NCI-H128 (cell line): ENCODE measurements around the gene PLEKHH1.
A peak's percentile ranks its signal among the peaks of the same experiment; 100 is the strongest.
"Not testable (repeated sequence)": the region's sequence is repeated elsewhere in the genome, so short reads cannot be mapped to it uniquely, and the experiment has no call there.

Experiments
- DNase-seq: peaks from one replicate; lab custom pipeline; 2025; ENCODE audit not compliant: unreplicated experiment; lab: John Stamatoyannopoulos, UW

The PLEKHH1 gene

GRCh38 chr14:67620217-67620785 lies 87.2 kb downstream of the PLEKHH1 start:
- DNase-seq = peak; percentile 17

- no peak for DNase-seq
These were observed 89.6 kb downstream of the PLEKHH1 start for GRCh38 chr14:67622675-67623074.

GRCh38 chr14:67623114-67623513 lies 90.0 kb downstream of the PLEKHH1 start:
- DNase-seq = no peak

GRCh38 chr14:67626131-67626530 lies 93.0 kb downstream of the PLEKHH1 start:
- DNase-seq = not testable (repeated sequence)

- DNase-seq = no peak
These were observed 94.4 kb downstream of the PLEKHH1 start for GRCh38 chr14:67627519-67627918.

GRCh38 chr14:67630186-67630585 lies 97.1 kb downstream of the PLEKHH1 start:
- DNase-seq = no peak

- DNase-seq = no peak
These were observed 97.8 kb downstream of the PLEKHH1 start for GRCh38 chr14:67630938-67631337.

- DNase-seq = no peak
These were observed 100.5 kb downstream of the PLEKHH1 start for GRCh38 chr14:67633451-67634147.

GRCh38 chr14:67636361-67636919 lies 103.3 kb downstream of the PLEKHH1 start:
- DNase-seq = peak; percentile 38

GRCh38 chr14:67638642-67639041 lies 105.6 kb downstream of the PLEKHH1 start:
- no peak for DNase-seq
